Measurements from ENCODE around the gene HK1. TPM values are rescaled to one million over a fixed set of nuclear protein-coding genes. Genes with fewer than 3 reads are reported as not detected.

The HK1 gene
- total RNA-seq, 1 donor from 2014 or later: 139 TPM

DNA sequence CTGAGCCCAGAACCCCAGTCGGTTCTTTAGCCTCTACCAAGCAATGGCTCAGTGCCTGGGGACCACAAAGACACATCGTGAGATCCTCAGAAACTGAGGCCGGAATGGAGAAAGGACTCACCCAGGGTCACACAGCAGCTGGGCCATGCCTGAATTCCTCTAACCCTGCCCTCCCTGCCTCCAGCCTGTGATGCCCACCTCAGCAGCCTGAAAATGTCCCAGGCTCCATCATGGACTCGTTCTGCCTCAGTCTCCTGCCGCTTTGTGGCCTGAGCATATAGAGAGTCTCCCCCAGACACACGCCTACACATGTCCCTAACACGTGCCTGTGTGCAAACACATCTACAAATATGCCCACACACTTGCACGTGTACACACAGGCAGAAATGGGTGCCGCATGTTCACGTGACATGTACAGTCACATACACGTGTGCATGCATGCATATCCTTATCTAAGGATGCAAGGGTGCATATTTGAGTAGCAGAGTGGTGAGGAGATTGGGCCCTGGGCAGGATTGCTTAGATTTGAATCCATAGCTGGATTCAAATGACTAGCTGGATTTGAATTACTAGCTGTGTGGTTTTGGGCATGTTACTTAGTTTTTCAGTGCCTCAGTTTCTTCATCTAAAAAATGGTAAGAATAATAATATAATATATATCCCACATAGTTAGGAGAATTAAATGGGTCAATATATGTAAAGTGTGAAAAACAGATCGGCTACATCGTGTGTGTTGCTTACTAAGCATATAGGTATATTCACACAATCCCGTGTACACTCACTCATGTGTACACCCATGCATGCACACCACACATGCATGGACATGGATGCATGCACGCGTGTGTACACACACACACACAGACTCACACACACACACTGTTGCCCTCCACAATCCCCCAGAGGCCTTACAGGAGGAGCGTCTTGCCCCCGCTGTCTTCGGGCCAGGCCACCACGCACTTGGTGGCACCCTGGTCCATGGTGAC is 136.0 kb downstream of the HK1 start:
- intact Hi-C loops (cut with micrococcal nuclease): no loop called here

DNA sequence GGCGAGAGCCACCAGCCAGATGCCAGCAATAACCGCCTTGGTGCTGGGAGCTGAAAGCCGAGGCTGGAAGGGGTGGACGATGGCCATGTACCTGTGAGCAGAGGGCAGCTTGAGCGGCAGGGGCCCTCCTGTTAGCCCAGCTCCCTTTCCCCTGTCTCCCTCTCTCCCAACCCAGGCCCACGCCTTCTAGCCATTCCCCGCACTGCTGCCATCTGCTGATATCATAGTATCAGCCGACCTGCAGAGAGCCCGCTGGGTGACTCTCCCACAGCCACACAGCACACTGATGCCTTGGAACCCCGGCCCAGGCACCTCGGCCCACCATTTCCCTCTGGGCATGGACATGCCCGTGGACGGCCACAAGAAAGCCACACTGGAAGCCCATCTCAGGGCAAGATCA is 136.8 kb downstream of the HK1 start:
- intact Hi-C loops (cut with micrococcal nuclease): no loop called here

DNA sequence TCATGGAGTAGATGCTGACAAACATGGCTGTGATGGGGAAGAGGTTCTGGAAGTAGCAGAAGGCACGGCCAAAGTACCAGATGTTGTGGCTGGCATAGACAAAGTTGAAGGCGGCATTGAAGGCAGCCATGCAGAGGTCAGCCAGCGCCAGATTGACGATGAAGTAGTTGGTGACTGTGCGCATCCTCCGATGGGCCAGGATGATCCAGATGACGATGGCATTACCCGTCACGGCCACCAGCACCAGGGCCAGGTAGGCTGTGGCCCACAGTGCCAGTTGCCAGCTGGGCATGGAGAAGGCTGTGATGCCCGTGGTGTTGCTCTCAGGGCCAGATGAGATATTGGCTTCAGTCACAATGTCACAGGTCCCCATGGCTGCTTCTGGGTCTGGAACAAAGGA is 137.7 kb downstream of the HK1 start:
- intact Hi-C loops (cut with micrococcal nuclease): no loop called here

GRCh38 chr10:69416695-69417094 is 138.4 kb downstream of the HK1 start, which contains the start of gene TACR2:
TSS of gene TACR2 (minus strand) at chr10:69416918. CDS start at chr10:69416323, 595 bp downstream.
- intact Hi-C loops (cut with micrococcal nuclease): no loop called here

DNA sequence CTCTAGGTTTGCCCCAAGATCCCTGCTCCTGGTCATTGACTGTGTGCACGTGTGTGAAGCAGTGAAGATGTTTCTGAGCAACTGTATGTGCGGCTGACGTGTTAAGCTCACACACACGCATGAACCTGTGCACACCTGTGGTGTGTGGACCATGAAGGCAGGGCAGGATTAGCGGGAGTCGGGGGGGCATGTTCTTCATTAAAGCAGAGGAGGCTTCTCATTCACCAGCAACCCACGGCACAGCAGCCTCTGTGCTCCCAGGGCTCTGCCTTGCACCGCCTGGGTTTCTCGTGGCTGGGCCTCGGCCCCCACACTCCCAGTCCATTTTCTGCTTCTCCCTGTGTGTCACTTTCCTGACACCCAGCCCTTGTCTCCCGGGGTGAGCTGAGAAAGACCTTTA is 139.2 kb downstream of the HK1 start:
- intact Hi-C loops (cut with micrococcal nuclease): no loop called here

GRCh38 chr10:69418052-69418752 is 139.9 kb downstream of the HK1 start:
- intact Hi-C loops (cut with micrococcal nuclease): no loop called here

- intact Hi-C loops (cut with micrococcal nuclease): no loop called here
Observed at GRCh38 chr10:69419096-69419743, 140.9 kb downstream of the HK1 start.

- intact Hi-C loops (cut with micrococcal nuclease): no loop called here
Observed at GRCh38 chr10:69419744-69420126, 141.4 kb downstream of the HK1 start.

DNA sequence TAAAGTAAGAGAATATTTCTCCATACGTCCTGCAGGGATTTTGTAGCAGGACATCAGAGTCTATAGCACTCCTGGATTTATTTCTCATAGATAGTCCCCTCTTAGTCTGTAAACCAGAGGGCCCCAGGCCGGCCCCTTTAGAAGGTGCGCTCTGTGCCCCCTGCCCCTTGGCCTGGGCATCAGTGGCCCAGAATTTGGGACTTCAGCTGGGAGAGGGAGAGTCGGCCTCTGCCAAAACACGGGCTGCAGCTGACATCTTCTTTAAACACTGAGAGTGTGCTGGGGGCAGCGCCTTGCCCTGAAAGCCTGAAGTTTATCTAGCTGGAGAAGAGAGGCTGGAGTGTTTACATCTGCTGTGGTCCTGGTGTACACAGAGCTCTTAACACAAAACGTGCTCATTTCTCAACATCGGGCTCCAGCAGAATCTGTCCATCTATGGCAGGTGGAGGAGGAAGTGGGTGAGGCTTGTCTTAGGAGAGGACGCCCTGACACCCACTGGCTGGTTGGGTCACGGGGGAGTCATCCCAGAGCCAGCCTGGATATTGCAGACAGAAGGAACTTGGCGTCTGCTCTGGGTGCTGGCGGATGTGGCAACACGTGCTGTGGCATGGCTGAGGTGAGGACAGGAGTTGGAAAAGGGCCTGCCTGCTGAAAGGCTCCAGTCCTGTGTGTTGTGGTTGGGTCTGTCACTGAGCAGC is 143.5 kb downstream of the HK1 start:
- intact Hi-C loops (cut with micrococcal nuclease): no loop called here

DNA sequence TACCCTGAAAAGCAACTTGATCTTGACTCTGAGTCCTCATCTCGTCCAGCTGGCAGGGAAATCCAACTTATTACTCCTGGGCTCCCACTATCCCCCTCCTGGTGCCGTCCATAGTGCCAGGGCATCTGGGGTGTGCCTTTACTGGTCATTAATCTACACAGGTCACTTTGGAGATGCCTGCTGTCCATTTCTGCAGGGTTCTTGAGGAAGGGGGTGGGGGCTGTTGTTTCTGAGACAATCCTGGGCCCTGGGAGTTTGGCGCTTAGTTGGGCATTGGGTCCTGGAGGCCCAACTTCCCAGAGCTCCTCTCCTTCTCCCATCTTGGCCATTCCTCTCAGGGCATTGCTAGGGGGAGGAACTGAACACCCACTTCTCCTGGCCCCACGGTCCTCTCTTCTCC is 144.4 kb downstream of the HK1 start:
- intact Hi-C loops (cut with micrococcal nuclease): no loop called here

DNA sequence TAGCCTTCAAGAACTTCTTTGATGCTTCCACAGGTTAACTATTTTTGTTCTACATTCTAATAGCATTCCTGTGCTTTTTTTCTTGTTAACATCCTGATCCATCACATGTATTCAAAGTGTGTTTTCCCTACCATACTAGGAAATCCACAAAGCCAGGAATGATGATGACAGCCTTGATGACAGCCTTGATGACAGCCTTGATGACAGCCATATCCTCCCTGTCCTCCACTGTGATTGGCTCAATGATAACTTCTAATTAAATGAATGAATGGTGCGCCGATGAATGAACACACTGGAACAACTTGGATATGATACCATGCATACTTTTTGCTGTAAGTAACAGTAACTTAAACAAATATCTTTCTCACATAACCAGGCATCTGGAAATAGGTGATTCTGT is 146.7 kb downstream of the HK1 start:
- intact Hi-C loops (cut with micrococcal nuclease): no loop called here

DNA sequence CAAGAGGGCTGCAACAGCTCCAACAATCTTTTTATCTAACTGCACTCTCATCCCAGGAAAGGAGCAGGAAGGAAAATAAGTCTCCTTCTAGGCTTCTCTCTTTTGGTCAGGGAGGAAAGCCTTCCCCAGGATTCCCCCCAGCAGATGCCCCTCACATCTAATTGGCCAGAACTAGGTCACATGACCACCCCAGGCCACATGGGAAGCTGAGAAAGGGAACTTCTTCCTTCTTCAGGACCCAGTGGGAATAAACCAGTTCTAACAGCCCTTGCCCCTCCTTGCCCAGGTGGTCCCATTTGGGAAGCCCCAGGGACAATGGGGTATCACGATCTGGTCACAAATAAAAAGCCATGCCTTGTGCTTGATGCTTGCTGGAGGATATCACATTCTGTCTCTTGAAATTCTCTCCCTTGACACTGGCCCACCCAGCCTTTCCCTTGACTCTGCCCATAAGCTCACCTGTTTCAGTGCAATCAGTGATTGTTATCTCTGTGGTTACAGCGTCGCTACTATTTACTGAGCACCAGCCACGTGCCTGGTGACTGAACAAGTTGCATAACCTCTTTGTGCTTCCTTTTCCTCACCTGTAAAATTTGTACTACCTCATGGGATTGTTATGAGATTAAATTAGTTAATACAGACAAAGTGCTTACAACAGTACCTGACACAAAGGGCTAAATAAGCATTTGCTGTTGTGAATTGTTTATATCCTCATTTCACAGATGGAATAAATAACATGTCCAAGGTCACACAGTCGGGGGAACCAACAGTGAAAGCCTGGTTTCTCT is 147.4 kb downstream of the HK1 start:
- intact Hi-C loops (cut with micrococcal nuclease): loop anchor here (2.0 kb wide), 2 partner anchors 17 to 213 kb away; no protein-coding TSS in a partner anchor

DNA sequence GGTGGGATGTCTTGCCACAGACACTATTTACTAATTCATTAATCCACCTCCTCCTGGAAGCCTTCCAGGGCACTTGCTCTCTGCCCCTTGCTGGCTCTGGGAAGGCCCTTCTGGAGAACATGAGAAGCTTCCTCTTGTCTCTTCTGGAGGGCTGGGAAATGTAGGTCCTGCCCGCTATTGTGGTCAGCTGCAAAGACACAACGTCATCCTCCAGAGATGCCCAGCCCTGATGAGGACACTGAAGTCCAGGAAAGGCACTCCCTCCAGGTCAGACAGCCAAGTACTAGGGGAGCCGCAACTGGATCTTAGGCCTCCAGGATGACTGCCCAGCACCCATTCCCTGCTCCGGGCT is 148.1 kb downstream of the HK1 start:
- intact Hi-C loops (cut with micrococcal nuclease): loop anchor here (2.0 kb wide), 2 partner anchors 18 to 212 kb away; no protein-coding TSS in a partner anchor

DNA sequence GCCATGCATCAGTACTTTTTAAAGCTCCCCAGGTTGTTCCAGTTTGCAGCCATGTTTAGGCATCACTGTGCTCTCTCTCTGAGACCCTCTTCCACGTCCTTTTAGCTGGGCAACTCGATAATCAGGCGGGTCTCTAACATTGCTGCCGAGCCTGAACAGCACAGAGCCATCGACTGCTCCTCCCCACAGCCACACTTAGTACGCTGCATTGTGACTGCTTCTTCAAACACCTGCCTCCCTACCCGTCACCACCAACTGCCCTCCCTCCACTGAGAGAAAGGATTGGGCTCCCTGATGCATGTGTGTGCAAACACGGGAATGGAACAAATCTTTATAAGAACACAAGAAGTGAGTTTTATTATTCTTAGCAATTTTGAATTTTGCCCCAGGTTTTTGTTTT is 149.9 kb downstream of the HK1 start:
- intact Hi-C loops (cut with micrococcal nuclease): no loop called here

GRCh38 chr10:69434169-69434568 is 155.9 kb downstream of the HK1 start:
- intact Hi-C loops (cut with micrococcal nuclease): no loop called here

DNA sequence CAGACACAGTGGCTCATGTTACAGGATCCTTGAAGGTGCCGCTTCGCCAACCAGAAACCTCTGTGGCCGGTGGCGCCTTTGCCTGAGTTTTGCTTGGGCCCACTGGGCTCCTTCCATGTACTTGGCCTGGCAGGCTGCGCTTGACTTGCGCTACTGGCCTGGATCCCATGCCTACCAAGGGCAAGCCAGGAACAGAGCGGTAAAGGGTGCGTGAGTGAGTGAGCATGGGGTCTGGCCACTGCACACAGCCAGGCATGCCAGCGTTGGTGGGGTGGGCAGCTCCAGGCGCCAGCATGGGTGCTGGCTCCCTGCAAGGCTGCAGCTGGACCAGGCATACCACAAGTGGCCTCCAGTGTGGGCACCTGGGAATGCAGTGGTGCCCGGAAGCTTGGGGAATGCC is 156.6 kb downstream of the HK1 start:
- intact Hi-C loops (cut with micrococcal nuclease): no loop called here

DNA sequence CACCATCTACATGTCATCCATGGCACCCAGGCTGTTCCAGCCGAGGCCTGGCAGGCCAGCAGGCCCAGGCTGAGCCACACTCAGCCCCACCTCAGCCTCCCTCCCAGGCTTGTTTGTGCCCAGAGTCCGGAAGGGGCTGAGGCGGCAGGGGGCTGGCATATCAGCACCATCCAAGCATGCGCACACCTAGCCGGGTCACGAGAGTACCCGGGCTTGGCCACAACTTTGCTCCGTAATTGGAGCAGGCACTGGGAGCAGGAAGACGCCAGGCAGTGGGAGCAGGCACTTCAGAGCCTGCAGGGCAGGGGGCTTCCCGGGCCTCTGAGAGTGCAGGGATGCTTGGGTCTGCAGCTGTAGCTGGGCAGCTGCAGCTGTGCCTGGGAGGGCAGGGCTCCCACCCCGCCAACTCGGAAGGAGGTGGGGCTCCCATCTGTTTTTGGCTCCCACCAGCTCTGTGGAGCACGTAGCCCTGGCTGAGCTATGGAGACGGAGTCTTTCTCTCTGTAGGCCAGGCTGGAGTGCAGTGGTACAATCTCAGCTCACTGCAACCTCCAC is 157.7 kb downstream of the HK1 start:
- intact Hi-C loops (cut with micrococcal nuclease): no loop called here

- intact Hi-C loops (cut with micrococcal nuclease): no loop called here
Observed at GRCh38 chr10:69437321-69438259, 159.3 kb downstream of the HK1 start.
